Raji (cell line): ENCODE measurements around the gene MAP3K20.

Experiments
- POLR2A ChIP-seq: IDR thresholded peaks from 2 replicates; pipeline ENCODE4 v1.6.1; 2011; ENCODE audit warnings: low read depth, low read length, control low read depth; ENCODE audit not compliant: insufficient read depth

MAP3K20 gene

DNA sequence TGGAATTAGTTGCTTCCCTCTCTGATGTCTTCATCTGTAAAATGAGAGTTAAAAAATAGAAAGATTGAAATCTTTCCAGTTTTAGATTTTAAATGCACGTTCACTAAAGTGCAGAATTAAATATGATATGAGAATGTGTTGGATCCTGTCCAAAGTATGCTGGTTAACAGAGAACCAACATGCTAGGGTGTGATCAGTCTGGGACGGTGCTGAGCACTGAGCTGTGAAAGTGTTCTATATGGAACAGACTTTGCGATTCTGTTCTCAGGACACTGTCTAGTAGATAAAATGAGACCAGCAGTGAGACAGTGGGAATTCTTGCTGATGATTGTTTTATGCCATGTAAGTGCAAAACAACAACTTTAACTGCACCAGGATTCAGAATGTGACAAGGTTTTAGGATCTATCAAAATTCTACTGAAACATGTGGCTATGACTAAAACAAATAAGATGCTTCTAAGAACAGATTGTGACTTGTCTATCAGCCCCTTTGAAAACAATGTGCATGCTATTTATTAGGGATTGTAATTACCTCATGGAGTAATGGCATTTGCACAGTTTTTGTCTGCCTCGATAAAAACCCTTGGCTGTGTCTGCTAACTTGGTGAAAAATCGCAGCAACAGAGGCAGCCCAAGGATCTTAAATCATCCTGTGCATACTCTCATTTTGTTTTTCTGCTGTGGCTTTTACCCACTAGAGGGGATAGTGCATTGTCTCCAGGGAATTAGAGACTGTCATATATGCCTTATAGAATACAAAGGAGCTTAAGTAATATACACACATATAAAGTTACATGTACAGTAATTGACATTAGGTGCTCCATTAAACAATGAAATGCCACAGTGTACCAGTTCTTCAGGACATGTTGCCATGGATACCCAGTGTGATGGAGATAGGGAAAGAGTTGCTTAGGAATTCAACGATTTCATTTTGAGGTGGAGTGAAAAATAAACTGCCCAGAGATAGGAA is 55.1 kb downstream of the MAP3K20 start:
- no peak for TF ChIP-seq POLR2A

DNA sequence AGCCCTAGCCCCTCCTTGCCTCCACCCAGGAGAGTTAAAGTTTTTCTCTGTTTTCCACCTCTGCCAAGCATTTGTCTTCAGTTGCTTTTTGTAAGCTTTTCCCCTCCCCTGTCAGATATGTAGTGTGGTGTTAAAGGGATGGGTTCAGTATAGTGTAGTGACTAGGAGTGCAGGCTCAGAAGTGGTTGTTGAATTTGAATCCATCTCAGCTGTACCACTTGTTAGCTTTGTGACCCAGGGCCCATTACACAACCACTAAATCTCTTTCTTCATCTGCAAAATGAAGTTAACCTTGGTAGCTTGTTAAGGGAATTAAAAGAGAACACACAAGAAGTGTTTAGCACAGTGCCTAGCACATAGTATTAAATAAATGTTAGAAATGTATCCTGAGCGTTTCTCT is 56.9 kb downstream of the MAP3K20 start:
- TF ChIP-seq POLR2A = no peak

DNA sequence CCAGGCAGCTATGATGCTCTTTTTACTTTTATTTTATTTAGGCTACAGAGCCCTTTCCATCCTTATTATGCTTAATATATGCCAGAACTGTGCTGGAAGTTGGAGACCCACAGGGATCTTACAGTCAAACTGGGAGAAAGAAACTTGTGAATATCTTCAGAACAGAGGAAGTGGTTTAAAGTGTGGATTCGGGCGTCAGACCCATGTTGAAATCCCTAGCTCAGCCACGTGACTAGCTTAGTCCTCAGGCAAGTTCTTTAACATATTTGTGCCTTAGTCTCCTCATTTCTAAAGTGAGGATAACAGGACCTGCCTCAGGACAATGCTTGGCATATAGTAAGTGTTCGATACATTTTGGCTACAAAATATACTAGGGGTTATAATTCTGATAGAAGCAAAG is 59.1 kb downstream of the MAP3K20 start:
- no peak for TF ChIP-seq POLR2A

DNA sequence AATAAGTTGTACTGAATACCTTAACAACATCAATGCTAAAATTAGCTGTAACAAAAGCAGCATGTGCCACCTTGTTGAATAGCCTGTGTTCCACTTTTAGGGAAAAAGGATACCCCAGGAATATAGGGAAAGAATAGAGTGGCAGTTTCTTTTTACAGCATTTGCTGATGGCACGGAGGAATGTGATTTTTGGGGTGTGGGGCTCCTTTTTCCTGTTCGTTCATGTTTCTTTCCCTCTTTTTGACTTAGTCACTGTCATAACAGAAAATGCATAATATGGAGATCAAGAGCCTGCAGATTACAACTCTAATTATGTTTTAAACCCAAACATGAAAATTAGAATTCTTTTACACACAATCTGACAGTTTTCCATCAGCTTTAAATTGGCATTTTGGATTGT is 60.4 kb downstream of the MAP3K20 start:
- TF ChIP-seq POLR2A = no peak

DNA sequence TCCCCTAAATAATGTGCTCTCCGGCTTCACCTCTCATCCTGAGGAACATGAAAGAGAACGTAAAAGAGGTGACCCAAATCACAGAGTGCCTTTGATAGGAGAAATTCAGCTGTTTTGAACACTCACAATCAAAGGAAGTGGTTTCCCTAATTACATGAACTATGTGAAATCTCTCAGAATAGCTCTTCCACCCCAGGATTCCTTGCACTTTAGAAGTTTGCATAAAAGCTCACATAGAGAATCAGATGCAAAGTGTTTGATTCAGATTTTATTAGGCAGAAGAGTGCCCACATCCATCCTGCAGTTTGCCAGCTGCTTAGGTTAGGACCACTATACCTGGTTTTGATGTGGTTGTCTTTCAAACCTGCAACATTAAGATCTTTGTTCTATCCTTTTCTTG is 61.0 kb downstream of the MAP3K20 start:
- no peak for TF ChIP-seq POLR2A

DNA sequence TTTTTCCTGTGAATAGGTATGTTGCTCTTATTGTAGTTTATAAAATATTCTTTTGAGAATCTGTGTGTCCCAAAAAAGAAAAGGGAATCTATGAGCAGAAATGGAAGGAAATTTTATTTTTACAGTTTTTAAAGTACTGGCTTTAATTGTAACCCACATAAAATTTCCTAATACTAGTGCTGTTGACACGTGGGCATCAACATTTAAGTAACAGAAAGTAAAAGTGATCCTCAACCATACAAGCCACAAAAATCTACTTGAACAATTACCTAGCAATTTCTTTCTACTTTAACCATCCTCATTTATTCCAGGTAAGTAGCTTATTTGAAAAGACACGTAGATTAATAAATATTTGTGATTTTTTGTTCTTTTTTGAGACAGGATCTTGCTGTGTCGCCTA is 62.0 kb downstream of the MAP3K20 start:
- TF ChIP-seq POLR2A = no peak

DNA sequence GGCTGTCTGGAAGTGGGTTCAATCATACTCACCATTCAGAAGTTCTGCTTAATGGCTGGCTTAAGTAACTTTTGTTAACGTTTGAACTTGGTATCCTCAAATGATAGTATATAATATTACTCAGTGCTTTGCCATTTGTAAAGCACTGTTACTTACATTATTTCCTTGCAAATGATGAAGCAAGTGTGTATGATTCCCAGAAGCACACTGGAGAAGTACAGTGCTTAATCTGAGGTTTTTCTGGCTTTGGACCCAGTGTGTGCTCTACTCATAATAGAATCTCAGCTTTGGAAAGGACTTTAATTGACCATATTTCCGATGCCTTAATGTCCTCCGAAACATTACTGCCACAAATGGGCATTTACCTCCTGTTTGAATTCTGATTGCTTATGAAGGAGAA is 63.3 kb downstream of the MAP3K20 start:
- TF ChIP-seq POLR2A = no peak

DNA sequence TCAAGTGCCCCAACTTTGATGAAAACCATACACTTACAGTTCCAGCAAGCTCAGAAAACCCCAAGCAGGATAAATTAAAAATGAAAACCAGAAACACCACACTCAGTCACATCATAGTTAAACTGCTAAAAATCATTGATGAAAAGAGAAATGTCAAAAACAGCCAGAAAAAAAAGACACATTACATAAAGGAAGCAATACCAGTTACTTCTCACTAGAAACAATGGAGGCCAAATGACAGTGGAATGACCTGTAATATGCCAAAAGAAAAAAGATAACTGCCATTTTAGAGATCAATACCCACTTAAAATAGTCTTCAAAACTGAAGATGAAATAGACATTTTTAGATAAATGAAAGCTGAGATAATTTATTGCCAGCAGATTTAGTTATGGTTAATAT is 66.0 kb downstream of the MAP3K20 start:
- no peak for TF ChIP-seq POLR2A

DNA sequence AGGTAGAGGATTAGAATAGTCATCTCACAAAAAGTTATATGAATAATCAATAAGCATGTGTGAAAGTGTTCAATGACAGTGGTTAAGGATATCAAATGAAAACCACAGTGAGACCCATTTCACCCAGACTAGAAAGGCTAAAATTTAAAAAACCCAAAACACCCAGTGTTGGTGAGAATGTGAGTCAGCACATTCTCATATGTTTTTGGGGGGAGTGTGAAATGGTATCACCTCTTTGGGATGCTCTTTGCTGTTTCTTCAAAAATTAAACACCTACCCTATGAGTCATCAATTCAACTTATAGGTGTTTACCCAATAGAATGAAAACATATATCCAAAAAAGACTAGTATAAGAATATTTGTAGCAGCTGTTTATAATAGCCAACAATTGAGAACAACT is 69.8 kb downstream of the MAP3K20 start:
- no peak for TF ChIP-seq POLR2A

DNA sequence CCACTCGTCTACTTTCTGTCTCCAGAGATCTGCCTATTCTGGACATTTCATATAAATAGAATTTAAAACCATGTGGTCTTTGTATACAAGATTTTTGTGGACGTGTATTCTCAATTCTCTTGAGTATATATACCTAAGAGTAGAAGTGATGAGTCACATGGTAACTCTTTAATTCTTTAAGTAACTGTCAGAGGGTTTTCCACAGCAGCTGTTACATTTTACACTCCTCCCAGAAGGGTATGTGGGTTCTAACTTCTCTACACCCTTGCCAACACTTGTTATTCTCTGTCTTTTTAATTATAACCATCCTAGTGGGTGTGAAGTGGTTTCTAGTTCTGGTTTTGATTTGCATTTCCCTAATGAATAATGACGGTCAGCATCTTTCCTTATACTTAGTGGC is 70.9 kb downstream of the MAP3K20 start:
- no peak for TF ChIP-seq POLR2A

DNA sequence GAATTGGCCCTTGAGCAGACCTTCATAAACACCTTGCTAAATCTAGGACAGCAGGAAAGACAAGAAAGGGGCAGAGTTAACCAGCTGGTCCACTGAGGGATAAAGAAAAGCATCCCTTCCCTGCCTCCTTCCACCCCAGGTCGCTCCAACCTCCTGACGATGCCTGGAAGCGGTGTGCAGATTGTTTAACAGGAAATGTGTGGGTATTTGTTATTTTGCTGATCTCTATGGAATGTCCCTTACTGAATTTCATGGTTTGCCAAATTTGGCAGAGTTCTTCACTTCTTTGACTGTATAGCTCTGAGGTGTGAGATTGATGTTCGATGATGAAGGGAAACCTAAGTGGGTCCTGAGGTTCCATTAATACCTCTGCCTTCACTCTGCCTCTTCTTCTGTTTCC is 72.9 kb downstream of the MAP3K20 start:
- no peak for TF ChIP-seq POLR2A

DNA sequence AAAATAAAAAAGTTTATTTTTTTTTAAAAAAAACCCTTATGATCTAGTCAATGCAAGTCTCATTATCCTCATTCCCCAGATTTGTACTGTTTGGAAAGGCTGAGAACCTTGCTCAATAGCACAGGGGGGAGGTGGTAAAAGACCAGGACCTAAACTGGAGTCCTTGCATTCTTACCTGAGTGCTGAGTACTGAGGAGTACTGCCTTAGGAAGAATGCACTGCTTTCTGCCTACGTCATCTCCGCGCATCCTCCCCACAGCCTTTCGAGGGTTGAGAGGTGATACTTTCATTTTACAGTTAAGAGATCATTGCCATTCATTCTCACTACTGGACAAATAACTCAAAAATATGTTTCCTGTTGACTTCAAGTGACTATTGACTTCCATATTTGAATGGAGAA is 73.8 kb downstream of the MAP3K20 start:
- no peak for TF ChIP-seq POLR2A

DNA sequence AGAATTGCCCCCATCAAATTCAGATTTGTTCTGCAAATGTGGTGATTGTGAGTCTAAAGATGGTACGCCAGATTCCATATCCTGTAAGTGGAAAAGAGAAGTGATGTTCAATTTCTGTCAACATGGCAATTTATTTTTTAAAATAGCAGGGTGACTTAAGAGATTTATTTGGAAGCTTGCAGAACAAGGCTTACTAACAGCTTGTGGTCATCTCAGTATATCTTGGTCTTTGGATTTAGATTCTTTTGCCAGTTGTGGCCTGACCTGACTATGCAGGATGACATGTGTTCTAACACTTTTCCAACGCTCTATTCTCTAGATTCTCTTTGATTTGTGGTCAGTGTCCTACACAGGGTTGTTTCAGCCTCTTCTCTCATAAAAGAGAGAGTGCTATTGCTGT is 74.4 kb downstream of the MAP3K20 start:
- TF ChIP-seq POLR2A = no peak

DNA sequence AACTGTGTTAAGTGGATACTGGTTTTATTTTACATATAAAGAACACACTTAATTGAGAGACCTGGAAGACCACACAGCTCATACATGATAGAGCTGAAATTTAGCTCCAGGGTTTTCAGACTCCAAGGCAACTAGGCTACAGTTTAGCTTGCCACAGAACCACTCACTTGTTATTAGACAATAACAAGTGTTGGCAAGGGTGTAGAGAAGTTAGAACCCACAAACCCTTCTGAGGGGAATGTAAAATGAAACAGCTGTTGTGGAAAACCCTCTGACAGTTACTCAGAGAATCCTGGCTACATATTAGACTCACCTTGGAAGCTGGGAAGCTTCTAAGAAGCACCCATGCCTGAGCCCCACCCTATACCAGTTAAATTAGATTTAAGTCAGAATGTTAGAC is 75.3 kb downstream of the MAP3K20 start:
- no peak for TF ChIP-seq POLR2A

DNA sequence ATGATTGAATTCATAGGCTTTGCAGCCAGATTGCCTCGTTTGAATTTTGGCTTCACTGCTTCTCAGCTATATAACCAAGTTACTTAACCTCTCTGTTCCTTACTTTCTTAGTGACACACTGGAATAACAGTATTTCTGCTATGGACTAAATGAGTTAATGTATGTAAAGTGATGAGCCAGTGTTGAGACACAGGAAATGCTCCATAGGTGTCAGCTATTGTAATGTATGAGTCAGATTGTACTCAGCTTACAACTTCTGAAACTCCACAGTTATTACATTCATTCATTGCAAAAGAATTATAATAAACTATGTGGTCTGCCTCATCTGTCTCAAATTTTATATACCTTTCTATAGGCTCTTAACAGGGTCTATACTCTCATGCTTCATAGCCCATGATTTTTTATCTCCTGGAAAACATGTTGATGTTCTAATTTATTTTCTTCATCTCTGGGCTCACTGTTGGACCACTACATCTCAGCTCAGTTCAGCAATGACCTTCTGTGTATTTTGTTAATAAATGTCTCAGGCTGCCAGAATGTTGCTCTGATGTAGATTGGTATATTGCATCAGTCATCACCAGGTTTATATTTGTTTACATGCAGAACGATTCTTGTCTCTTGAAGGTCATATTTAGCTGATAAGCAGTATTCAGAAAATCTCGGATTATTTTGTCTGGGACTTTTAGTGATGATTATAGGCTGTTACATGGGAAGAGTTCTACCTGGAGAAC is 76.2 kb downstream of the MAP3K20 start:
- no peak for TF ChIP-seq POLR2A

DNA sequence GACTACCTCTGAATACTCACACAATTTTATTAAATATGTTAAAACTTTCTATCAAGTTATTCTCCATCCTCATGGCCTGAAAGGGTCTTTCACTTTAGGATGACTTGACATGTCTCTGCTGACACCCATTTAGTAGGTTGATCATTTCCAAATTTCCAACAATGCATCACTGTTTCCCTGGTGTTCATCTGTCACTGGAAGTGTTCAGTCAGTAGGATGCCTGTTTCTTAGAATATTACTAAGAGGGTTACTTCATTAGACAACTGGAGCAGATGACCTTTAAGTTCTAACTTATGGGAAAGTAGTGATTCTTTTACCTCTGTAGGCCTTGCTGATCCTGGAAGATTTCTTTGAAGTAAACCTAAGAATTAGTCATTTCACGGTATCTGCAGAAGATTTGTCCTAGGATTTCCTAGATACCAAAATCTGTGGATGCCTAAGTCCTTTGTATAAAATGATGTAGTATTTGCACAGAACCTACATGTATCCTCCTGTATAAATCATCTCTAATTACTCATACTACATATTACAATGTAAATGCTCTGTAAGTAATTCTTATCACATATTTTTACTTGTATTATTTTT is 77.7 kb downstream of the MAP3K20 start:
- no peak for TF ChIP-seq POLR2A

DNA sequence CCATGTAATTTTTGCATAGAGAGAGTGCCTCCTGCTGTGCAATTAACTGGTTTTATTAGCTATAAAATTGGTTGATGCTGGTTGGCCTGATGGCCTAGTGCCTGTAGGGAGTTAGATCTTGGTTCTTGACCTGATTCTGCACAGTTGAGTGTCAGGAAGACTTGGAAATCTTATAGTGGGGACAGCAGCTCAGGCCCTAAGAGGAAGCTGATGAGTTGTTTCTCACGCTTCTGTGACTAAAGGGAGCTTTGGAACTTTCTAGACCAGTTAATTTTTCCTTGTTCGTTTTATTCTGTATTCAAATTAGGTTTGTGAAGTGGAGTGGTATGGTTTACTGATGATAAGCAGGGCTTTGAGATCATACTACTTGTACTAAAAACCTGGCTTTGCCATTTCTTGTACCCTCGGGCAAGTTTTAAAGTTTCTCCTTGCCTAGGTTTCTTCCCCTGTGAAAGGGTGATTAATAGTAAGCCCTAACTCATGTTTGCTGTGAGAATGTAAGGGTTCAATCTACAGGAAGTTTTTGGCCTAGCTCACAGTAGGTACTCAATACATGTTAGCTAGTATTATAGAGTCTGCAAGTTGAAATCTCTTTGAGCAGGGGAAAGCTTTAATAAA is 82.1 kb downstream of the MAP3K20 start:
- TF ChIP-seq POLR2A = no peak
